HepG2 (cell line): Measurements from ENCODE around the gene DYNC2LI1. TPM values are rescaled to one million over a fixed set of nuclear protein-coding genes. Genes with fewer than 3 reads are reported as not detected.

Source experiments
- BCL6 ChIP-seq: IDR thresholded peaks from 2 replicates; pipeline ENCODE4 v1.6.1; 2016; ENCODE audit warnings: missing genetic modification reagents, missing compliant biosample characterization
- CAMTA2 ChIP-seq: sonication (generic); formaldehyde crosslinking; IDR thresholded peaks from 2 replicates; pipeline ENCODE4 v1.4.0; 2020; ENCODE audit warnings: mild to moderate bottlenecking, missing genetic modification reagents, borderline replicate concordance
- EEA1 ChIP-seq: sonication (generic); formaldehyde crosslinking; IDR thresholded peaks from 2 replicates; pipeline ENCODE4 v1.5.1; 2020; ENCODE audit warnings: mild to moderate bottlenecking, missing genetic modification reagents, borderline replicate concordance
- GLI4 ChIP-seq: sonication (generic); formaldehyde crosslinking; IDR thresholded peaks from 2 replicates; pipeline ENCODE4 v1.5.1; 2020; ENCODE audit warnings: missing genetic modification reagents, mild to moderate bottlenecking, moderate library complexity, borderline replicate concordance
- HNRNPUL1 ChIP-seq: fragments of 200-400 bp; formaldehyde crosslinking; IDR thresholded peaks from 2 replicates; pipeline ENCODE4 v1.6.1; 2017; ENCODE audit warnings: low read depth, mild to moderate bottlenecking, low read length, moderate library complexity
- HOXD1 ChIP-seq: sonication (generic); formaldehyde crosslinking; IDR thresholded peaks from 2 replicates; pipeline ENCODE4 v1.5.0; 2020; ENCODE audit warnings: missing genetic modification reagents
- IRF2 ChIP-seq: IDR thresholded peaks from 2 replicates; pipeline ENCODE4 v1.6.1; 2018; ENCODE audit warnings: missing genetic modification reagents, missing compliant biosample characterization
- KLF12 ChIP-seq: sonication (generic); formaldehyde crosslinking; IDR thresholded peaks from 2 replicates; pipeline ENCODE4 v1.4.0; 2020; ENCODE audit warnings: missing genetic modification reagents, borderline replicate concordance
- MYC ChIP-seq: sonication (generic); formaldehyde crosslinking; IDR thresholded peaks from 2 replicates; pipeline ENCODE4 v1.9.0; 2021; ENCODE audit warnings: missing genetic modification reagents, borderline replicate concordance
- RAD51 ChIP-seq: fragments of 450-650 bp; IDR thresholded peaks from 2 replicates; pipeline ENCODE4 v1.6.1; 2016; ENCODE audit warnings: borderline replicate concordance
- ZFP62 ChIP-seq: sonication (generic); formaldehyde crosslinking; IDR thresholded peaks from 2 replicates; pipeline ENCODE4 v1.4.0; 2020; ENCODE audit warnings: missing genetic modification reagents
- ZNF205 ChIP-seq: IDR thresholded peaks from 2 replicates; pipeline ENCODE4 v1.6.1; 2018; ENCODE audit warnings: missing biosample characterization, missing genetic modification reagents
- ZNF850 ChIP-seq: sonication (generic); formaldehyde crosslinking; conservative IDR thresholded peaks from 2 replicates; pipeline ENCODE4 v1.9.0; 2021; ENCODE audit warnings: mild to moderate bottlenecking, missing genetic modification reagents
- ZSCAN31 ChIP-seq: sonication (generic); formaldehyde crosslinking; IDR thresholded peaks from 2 replicates; pipeline ENCODE4 v1.5.0; 2020; ENCODE audit warnings: low read depth, mild to moderate bottlenecking, missing genetic modification reagents
- polyA plus RNA-seq, 8 experiments: library from polyadenylated mRNA; depleted of rRNA in 3 of 8; stranded (reverse) in 7 of 8; unstranded in 1 of 8; fragments of >200 nt; fragmentation: Illumina TruSeq in 4 of 8; extraction: Trizol in 4 of 8; gene quantifications; 2 replicates each; pipeline versions ENCODE4 v1.2.1 to v1.2.3, GENCODE V29; 2011 to 2016; ENCODE audit warnings: low read depth in 4 of 8, missing spikeins in 1 of 8, mixed read lengths in 1 of 8; ENCODE audit not compliant: insufficient read depth in 1 of 8
- total RNA-seq, 5 experiments: library from RNA; depleted of rRNA; stranded (reverse); fragments of >200 nt; fragmentation: Illumina TruSeq; extraction: Trizol; gene quantifications; 2 replicates each; pipeline ENCODE4 v1.2.3, GENCODE V29; 2016; ENCODE audit warnings: low read depth in 1 of 5
- TF ChIP-seq, protein P1 (sequence below): sonication (generic); formaldehyde crosslinking; IDR thresholded peaks from 2 replicates; pipeline ENCODE4 v1.4.0; 2020; ENCODE audit warnings: low read depth, mild to moderate bottlenecking, missing genetic modification reagents
- TF ChIP-seq, protein P2 (sequence below): sonication (generic); formaldehyde crosslinking; IDR thresholded peaks from 2 replicates; pipeline ENCODE4 v1.5.1; 2020; ENCODE audit warnings: mild to moderate bottlenecking, moderate library complexity, missing genetic modification reagents
- TF ChIP-seq, protein P3 (sequence below): sonication (generic); formaldehyde crosslinking; IDR thresholded peaks from 2 replicates; pipeline ENCODE4 v1.5.1; 2020; ENCODE audit warnings: mild to moderate bottlenecking, missing genetic modification reagents
- TF ChIP-seq, protein P4 (sequence below): sonication (generic); formaldehyde crosslinking; IDR thresholded peaks from 2 replicates; pipeline ENCODE4 v1.4.0; 2020; ENCODE audit warnings: mild to moderate bottlenecking, missing genetic modification reagents
- TF ChIP-seq, protein P5 (sequence below): sonication (generic); formaldehyde crosslinking; IDR thresholded peaks from 2 replicates; pipeline ENCODE4 v1.9.0; 2021; ENCODE audit warnings: missing genetic modification reagents, borderline replicate concordance
- TF ChIP-seq, protein P6 (sequence below): sonication (generic); formaldehyde crosslinking; IDR thresholded peaks from 2 replicates; pipeline ENCODE4 v1.4.0; 2020; ENCODE audit warnings: missing genetic modification reagents

DYNC2LI1 gene
- total and polyA plus RNA-seq, 2 of the 13 experiments (the other 11 are each of a cell fraction or from before 2014, with no cell fraction given), result 16.9 to 23.2 TPM

DNA sequence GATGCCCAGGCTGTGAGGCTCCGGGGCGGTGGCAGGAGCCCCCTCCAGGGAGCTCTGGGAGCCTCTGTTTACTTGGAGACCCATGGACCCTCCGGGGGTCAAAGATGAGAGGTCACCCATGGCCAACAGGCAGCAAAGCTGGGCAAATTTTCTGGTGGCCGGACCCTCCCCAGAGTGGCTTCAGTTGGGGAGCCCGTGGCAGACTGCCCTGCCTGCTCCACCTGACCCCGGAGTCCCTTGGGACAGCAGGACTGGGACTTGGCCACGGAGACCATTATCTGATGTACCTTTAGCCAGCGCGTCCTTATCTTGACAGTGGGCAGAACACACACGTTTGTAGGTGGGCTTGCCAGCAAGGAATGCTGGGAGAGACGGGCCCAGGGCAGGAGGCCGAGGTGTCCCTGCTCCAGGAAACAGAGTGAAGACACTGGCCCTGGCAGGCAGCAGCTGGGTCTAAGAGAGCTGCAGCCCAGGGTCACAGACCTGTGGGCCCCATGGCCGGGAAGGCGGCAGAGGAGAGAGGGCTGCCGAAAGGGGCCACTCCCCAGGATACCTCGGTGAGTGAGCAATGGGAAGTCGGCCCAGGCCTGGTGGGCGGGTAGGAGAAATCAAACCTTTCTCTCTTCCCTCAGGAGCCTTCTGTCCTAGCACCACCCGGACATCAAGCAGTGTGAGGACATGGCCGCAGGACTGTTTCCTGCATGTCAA is 64.9 kb downstream of the DYNC2LI1 start, which contains the start of the genes ABCG5 and ABCG8 (continued):
- TF ChIP-seq, protein P1, sequence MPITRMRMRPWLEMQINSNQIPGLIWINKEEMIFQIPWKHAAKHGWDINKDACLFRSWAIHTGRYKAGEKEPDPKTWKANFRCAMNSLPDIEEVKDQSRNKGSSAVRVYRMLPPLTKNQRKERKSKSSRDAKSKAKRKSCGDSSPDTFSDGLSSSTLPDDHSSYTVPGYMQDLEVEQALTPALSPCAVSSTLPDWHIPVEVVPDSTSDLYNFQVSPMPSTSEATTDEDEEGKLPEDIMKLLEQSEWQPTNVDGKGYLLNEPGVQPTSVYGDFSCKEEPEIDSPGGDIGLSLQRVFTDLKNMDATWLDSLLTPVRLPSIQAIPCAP (CRISPR knock-in tag), result no peak
- TF ChIP-seq ZSCAN31 (CRISPR knock-in tag) (no peak; the same call in none of the 2 replicates), GLI4 (CRISPR knock-in tag) (no peak), HOXD1 (CRISPR knock-in tag) (no peak), ZFP62 (no peak), ZNF205 (no peak), CAMTA2 (CRISPR knock-in tag) (0 out of 2 replicates have a peak, but pooled peaks have one; percentile 49), MYC (peak; percentile 74; the same call in 1 of the 2 replicates), EEA1 (CRISPR knock-in tag) (no peak), HNRNPUL1 (no peak), IRF2 (CRISPR knock-in tag) (peak; percentile 21; the same call in 1 of the 2 replicates), RAD51 (no peak), ZNF850 (CRISPR knock-in tag) (no peak), KLF12 (CRISPR knock-in tag) (peak; percentile 81; the same call in 1 of the 2 replicates), BCL6 (0 out of 2 replicates have a peak, but pooled peaks have one; percentile 17)
- TF ChIP-seq, protein P2, sequence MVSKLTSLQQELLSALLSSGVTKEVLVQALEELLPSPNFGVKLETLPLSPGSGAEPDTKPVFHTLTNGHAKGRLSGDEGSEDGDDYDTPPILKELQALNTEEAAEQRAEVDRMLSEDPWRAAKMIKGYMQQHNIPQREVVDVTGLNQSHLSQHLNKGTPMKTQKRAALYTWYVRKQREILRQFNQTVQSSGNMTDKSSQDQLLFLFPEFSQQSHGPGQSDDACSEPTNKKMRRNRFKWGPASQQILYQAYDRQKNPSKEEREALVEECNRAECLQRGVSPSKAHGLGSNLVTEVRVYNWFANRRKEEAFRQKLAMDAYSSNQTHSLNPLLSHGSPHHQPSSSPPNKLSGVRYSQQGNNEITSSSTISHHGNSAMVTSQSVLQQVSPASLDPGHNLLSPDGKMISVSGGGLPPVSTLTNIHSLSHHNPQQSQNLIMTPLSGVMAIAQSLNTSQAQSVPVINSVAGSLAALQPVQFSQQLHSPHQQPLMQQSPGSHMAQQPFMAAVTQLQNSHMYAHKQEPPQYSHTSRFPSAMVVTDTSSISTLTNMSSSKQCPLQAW (CRISPR knock-in tag), result peak; percentile 63
- TF ChIP-seq, protein P3, sequence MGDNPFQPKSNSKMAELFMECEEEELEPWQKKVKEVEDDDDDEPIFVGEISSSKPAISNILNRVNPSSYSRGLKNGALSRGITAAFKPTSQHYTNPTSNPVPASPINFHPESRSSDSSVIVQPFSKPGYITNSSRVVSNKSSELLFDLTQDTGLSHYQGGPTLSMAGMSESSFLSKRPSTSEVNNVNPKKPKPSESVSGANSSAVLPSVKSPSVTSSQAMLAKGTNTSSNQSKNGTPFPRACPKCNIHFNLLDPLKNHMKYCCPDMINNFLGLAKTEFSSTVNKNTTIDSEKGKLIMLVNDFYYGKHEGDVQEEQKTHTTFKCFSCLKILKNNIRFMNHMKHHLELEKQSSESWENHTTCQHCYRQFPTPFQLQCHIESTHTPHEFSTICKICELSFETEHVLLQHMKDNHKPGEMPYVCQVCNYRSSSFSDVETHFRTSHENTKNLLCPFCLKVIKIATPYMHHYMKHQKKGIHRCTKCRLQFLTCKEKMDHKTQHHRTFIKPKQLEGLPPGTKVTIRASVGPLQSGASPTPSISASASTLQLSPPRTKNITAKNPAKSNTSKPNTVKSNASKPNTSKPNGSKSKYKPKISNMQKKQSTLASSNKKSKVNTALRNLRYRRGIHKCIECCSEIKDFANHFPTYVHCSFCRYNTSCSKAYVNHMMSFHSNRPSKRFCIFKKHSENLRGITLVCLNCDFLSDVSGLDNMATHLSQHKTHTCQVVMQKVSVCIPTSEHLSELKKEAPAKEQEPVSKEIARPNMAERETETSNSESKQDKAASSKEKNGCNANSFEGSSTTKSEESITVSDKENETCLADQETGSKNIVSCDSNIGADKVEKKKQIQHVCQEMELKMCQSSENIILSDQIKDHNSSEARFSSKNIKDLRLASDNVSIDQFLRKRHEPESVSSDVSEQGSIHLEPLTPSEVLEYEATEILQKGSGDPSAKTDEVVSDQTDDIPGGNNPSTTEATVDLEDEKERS, result no peak
- TF ChIP-seq, protein P4, sequence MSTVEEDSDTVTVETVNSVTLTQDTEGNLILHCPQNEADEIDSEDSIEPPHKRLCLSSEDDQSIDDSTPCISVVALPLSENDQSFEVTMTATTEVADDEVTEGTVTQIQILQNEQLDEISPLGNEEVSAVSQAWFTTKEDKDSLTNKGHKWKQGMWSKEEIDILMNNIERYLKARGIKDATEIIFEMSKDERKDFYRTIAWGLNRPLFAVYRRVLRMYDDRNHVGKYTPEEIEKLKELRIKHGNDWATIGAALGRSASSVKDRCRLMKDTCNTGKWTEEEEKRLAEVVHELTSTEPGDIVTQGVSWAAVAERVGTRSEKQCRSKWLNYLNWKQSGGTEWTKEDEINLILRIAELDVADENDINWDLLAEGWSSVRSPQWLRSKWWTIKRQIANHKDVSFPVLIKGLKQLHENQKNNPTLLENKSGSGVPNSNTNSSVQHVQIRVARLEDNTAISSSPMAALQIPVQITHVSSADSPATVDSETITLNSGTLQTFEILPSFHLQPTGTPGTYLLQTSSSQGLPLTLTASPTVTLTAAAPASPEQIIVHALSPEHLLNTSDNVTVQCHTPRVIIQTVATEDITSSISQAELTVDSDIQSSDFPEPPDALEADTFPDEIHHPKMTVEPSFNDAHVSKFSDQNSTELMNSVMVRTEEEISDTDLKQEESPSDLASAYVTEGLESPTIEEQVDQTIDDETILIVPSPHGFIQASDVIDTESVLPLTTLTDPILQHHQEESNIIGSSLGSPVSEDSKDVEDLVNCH (CRISPR knock-in tag), result no peak
- TF ChIP-seq, protein P5, sequence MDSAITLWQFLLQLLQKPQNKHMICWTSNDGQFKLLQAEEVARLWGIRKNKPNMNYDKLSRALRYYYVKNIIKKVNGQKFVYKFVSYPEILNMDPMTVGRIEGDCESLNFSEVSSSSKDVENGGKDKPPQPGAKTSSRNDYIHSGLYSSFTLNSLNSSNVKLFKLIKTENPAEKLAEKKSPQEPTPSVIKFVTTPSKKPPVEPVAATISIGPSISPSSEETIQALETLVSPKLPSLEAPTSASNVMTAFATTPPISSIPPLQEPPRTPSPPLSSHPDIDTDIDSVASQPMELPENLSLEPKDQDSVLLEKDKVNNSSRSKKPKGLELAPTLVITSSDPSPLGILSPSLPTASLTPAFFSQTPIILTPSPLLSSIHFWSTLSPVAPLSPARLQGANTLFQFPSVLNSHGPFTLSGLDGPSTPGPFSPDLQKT (CRISPR knock-in tag), result no peak
- TF ChIP-seq, protein P6, sequence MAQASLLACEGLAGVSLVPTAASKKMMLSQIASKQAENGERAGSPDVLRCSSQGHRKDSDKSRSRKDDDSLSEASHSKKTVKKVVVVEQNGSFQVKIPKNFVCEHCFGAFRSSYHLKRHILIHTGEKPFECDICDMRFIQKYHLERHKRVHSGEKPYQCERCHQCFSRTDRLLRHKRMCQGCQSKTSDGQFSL, result peak; percentile 16; the same call in 1 of the 2 replicates
